IPS DF 6.9 (cell line): ENCODE measurements around the gene PCP2.

Experiments
- DNase-seq: peaks from one replicate; pipeline ENCODE4 v3.0.0-alpha.2; 2013; ENCODE audit warnings: low read depth, low spot score
- H3K27ac ChIP-seq: one replicate; pipeline ENCODE4 v1.5.1; 2013; ENCODE audit warnings: low read length, control low read depth
- H3K27me3 ChIP-seq: 2 replicates; pipeline ENCODE4 v1.6.1; 2013; ENCODE audit warnings: mild to moderate bottlenecking, low read length; ENCODE audit not compliant: control insufficient read depth, insufficient read depth
- H3K36me3 ChIP-seq: 2 replicates; pipeline ENCODE4 v1.6.1; 2013; ENCODE audit warnings: low read length; ENCODE audit not compliant: control insufficient read depth, insufficient read depth
- H3K4me1 ChIP-seq: 2 replicates; pipeline ENCODE4 v1.6.1; 2013; ENCODE audit warnings: low read length; ENCODE audit not compliant: control insufficient read depth, insufficient read depth
- H3K4me3 ChIP-seq: 2 replicates; pipeline ENCODE4 v1.5.1; 2013; ENCODE audit warnings: mild to moderate bottlenecking, low read length
- H3K9me3 ChIP-seq: 2 replicates; pipeline ENCODE4 v1.6.1; 2013; ENCODE audit warnings: low read length, inconsistent platforms; ENCODE audit not compliant: control insufficient read depth, insufficient read depth
- WGBS: extraction: QIAGEN DNeasy Blood & Tissue Kit; methylation state at CpG from one replicate; pipeline ENCODE4 v1.1.7; 2013; ENCODE audit warnings: mixed read lengths, missing lambda C conversion rate; ENCODE audit not compliant: insufficient read length, insufficient coverage; 5-methylcytosine and 5-hydroxymethylcytosine counted together

PCP2 gene

DNA sequence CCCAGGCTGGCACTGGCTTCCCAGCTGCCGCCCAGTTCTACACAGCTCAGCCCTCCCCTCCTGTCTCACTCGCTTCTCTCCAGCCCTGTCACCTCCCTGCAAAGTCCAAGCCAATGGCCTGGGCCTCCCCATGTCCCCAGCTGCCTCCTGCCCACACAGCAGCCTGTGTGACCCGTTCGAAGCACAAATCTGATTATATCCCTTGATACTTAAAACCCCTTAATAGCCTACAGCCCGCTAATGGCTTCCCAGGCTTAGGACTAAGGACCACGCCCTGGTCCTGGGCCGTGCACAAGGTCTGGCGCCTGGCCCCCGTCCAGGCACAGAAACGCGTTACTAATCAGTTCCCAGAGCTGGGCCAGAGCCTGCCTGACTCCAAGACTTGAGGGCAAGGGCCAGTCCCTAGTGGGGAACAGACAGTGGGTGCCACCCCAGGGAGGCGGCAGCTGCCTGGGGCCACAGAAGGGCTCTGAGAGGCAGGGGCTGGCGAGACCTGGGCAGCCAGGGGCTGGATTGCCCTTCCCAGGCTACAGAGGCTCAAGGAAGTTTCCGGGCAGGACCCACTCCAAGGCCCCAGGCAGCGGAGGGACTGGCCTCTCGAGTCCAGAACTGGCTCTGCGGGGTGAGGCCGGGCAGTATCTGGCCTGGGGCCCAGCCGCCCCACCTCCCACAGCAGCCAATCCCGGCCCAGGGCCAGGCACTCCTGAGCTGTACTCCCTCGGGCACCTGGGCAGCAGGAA, 14.6 kb downstream of the PCP2 start:
- H3K36me3 ChIP-seq, result peaks cover 49% of the 10 kb centered on the region
- no peaks in the 10 kb centered on the region for H3K9me3 ChIP-seq
- no peaks in the 10 kb centered on the region for H3K27me3 ChIP-seq
- WGBS, result no CpG with 5 or more reads among the region's 21 CpGs
- no peak overlapping the region for H3K4me3 ChIP-seq
- no peak for DNase-seq
- H3K27ac ChIP-seq, result no peak overlapping the region
- H3K4me1 ChIP-seq, result no peaks in the 10 kb centered on the region

DNA sequence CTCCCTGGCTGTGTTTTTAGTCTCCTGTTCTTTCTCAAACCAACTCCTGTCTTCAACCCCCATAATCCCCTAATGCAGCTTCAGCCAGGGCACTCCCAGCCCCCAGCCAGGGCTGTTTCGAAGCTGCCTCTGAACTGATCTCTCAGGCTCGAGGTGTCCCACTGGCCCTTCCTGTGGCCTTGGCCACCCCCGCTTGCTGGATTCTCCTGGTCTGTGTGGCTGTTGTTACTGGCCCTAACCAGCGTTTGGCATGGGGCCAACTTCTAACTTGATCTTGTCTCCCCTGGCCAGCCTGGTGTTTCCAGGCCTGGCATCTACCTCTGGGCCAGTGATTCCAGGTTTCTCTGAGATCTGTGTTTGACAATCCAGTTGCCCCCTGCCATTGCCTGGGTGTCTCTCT, 15.2 kb downstream of the PCP2 start:
- WGBS, result no CpG with 5 or more reads among the region's 4 CpGs
- Histone ChIP-seq H3K4me1 (no peaks in the 10 kb centered on the region), H3K36me3 (peaks cover 45% of the 10 kb centered on the region)

DNA sequence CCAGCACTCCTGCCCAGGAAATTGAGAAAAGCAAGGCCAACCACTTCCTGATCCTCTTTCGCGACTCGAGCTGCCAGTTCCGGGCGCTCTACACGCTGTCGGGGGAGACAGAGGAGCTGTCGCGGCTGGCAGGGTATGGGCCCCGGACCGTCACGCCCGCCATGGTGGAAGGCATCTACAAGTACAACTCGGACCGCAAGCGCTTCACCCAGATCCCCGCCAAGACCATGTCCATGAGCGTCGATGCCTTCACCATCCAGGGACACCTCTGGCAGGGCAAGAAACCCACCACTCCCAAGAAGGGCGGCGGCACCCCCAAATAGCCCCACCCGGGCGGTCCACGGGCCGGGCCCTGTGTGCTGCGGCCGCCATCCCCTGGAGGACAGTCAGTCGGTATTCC, 15.8 kb downstream of the PCP2 start:
- Histone ChIP-seq H3K27ac (no peak overlapping the region), H3K4me1 (no peaks in the 10 kb centered on the region), H3K9me3 (no peaks in the 10 kb centered on the region), H3K27me3 (no peaks in the 10 kb centered on the region), H3K36me3 (peaks cover 43% of the 10 kb centered on the region), H3K4me3 (no peak overlapping the region)
- no peak for DNase-seq
- WGBS, result no CpG with 5 or more reads among the region's 28 CpGs

More for the DNA sequence above, 15.2 kb downstream of the PCP2 start:
- no peak overlapping the region for H3K27ac ChIP-seq
- DNase-seq, result no peak
- no peaks in the 10 kb centered on the region for H3K27me3 ChIP-seq
- H3K4me3 ChIP-seq, result no peak overlapping the region
- H3K9me3 ChIP-seq, result no peaks in the 10 kb centered on the region

DNA sequence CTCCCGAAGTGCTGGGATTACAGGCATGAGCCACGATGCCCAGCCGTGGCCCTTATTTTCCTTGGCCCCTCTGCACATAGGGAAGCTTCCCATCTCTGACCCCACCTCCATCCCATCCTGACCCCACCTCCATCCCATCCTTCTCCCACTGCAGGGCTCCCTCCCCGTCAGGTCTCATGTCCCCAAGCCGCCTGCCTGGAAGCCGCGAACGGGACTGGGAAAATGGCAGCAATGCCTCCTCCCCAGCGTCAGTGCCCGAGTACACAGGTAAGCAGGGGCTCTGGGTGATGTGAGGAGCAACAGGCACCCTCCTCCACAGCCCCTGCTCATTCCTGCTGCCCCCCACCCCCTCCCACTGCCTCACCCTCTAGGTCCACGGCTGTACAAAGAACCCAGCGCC, 16.3 kb downstream of the PCP2 start:
- no peak for DNase-seq
- Histone ChIP-seq H3K27me3 (no peaks in the 10 kb centered on the region), H3K9me3 (no peaks in the 10 kb centered on the region), H3K4me3 (no peak overlapping the region), H3K4me1 (no peaks in the 10 kb centered on the region), H3K36me3 (peaks cover 43% of the 10 kb centered on the region), H3K27ac (no peak overlapping the region)
- no CpG with 5 or more reads among the region's 12 CpGs for WGBS

DNA sequence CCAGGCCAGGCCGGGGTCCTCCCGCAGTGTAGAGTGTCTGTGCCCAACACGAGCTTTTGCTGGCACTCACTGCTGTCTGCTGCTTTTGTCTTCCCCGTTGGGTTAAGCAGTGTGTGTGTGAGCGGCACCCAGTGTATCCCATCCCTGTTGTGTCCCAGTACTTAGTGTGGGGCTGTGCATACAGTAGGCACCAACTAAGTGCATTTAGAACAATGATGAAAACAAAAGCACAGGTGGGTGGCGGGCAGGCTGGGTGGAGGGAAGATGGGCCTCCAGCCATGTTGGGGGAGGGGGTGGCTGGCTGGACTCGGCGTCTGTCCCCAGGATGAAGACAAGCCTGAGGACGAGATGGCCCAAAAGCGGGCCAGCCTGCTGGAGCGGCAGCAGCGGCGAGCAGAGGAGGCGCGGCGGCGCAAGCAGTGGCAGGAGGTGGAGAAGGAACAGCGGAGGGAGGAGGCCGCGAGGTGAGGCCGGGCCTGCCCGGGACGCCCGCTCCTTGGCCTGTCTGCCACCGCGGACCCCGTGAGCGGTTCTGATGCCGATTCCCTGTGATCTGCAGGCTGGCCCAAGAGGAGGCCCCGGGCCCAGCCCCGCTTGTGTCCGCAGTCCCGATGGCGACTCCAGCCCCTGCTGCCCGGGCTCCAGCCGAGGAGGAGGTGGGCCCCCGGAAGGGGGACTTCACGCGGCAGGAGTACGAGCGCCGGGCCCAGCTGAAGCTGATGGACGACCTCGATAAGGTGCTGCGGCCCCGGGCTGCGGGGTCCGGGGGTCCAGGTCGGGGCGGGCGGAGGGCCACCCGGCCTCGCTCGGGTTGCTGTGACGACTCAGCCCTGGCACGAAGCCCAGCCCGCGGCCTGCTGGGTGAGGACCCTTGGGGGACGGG, 18.4 kb downstream of the PCP2 start:
- DNase-seq, result no peak
- Histone ChIP-seq H3K27ac (no peak overlapping the region), H3K4me1 (no peaks in the 10 kb centered on the region), H3K4me3 (no peak overlapping the region), H3K27me3 (no peaks in the 10 kb centered on the region), H3K36me3 (peaks cover 43% of the 10 kb centered on the region), H3K9me3 (no peaks in the 10 kb centered on the region)
- WGBS, result no CpG with 5 or more reads among the region's 59 CpGs

DNA sequence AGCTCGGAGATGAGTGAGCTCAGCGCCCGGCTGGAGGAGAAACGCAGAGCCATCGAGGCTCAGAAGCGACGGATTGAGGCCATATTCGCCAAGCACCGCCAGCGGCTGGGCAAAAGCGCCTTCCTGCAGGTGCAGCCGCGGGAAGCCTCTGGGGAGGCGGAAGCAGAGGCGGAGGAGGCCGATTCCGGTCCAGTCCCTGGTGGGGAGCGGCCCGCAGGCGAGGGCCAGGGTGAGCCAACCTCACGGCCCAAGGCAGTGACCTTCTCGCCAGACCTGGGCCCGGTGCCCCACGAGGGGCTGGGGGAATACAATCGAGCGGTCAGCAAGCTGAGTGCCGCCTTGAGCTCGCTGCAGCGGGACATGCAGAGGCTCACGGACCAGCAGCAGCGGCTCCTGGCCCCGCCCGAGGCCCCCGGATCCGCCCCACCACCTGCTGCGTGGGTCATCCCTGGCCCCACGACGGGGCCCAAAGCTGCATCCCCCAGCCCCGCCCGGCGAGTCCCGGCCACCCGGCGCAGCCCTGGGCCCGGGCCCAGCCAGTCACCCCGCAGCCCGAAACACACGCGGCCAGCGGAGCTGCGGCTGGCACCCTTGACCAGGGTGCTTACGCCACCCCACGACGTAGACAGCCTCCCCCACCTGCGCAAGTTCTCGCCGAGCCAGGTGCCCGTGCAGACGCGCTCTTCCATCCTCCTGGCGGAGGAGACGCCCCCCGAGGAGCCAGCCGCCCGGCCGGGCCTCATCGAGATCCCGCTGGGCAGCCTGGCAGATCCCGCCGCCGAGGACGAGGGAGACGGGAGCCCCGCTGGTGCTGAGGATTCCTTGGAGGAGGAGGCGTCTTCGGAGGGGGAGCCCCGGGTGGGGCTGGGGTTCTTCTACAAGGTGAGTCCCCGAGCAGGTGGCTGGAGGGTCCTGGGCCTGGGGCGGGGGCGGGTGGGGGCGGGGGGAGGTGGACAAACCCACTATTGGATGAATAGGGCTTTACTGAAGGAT, 20.9 kb downstream of the PCP2 start:
- H3K4me3 ChIP-seq, result no peak overlapping the region
- no peaks in the 10 kb centered on the region for H3K27me3 ChIP-seq
- H3K27ac ChIP-seq, result no peak overlapping the region
- H3K4me1 ChIP-seq, result no peaks in the 10 kb centered on the region
- peaks cover 36% of the 10 kb centered on the region for H3K36me3 ChIP-seq
- WGBS, result no CpG with 5 or more reads among the region's 81 CpGs
- no peaks in the 10 kb centered on the region for H3K9me3 ChIP-seq
- no peak for DNase-seq

DNA sequence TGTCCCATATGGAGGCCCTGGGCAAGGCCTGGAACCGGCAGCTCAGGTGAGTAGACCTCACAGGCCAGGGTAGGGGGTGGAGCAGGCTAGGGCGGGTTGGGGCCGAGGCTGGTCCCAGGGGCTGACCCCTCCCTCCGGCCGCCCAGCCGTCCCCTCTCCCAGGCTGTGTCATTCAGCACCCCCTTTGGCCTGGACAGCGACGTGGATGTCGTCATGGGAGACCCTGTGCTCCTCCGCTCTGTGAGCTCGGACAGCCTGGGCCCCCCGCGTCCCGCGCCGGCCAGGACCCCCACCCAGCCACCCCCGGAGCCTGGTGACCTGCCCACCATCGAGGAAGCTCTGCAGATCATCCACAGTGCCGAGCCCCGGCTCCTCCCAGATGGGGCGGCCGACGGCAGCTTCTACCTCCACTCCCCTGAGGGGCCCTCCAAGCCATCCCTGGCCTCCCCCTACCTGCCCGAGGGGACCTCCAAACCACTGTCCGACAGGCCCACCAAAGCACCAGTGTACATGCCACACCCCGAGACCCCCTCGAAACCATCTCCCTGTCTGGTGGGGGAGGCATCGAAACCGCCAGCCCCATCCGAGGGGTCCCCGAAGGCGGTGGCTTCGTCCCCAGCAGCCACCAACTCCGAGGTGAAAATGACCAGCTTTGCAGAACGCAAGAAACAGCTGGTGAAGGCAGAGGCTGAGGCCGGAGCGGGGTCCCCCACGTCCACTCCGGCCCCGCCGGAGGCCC, 21.8 kb downstream of the PCP2 start:
- Histone ChIP-seq H3K27me3 (no peaks in the 10 kb centered on the region), H3K4me3 (no peak overlapping the region), H3K4me1 (no peaks in the 10 kb centered on the region), H3K27ac (no peak overlapping the region), H3K36me3 (peaks cover 32% of the 10 kb centered on the region), H3K9me3 (no peaks in the 10 kb centered on the region)
- DNase-seq, result no peak
- WGBS, result no CpG with 5 or more reads among the region's 41 CpGs

DNA sequence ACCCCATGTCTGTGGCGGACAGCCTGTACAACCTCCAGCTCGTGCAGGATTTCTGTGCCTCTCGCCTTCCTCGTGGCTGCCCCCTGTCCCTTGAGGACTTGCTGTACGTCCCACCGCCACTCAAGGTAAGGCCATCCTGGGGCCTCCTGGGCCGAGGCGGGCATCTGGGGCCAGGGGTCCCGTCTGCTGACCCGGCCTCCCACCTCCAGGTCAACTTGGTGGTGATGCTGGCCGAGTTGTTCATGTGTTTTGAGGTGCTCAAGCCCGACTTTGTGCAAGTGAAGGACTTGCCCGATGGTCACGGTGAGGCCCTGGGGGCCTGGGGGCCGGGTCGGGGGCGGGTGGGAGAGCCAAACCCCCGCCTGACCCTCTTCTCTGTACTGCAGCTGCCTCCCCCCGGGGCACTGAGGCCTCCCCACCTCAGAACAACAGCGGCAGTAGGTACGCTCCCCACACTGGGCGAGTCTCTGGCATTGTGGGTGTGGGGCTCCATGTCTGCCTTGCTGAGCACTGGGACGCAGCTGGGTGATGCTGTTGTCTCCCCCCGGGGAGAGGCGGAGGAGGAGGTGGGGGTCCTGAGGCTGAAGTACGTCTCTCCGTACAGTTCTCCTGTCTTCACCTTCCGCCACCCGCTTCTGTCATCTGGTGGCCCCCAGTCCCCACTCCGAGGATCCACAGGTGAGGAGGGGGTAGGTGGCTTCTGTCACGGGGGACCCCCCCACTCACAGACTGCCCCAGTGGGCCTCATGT, 22.9 kb downstream of the PCP2 start:
- no peak for DNase-seq
- H3K4me3 ChIP-seq, result no peak overlapping the region
- no peaks in the 10 kb centered on the region for H3K4me1 ChIP-seq
- peaks cover 28% of the 10 kb centered on the region for H3K36me3 ChIP-seq
- WGBS, result no CpG with 5 or more reads among the region's 31 CpGs
- no peaks in the 10 kb centered on the region for H3K9me3 ChIP-seq
- no peak overlapping the region for H3K27ac ChIP-seq
- H3K27me3 ChIP-seq, result no peaks in the 10 kb centered on the region

DNA sequence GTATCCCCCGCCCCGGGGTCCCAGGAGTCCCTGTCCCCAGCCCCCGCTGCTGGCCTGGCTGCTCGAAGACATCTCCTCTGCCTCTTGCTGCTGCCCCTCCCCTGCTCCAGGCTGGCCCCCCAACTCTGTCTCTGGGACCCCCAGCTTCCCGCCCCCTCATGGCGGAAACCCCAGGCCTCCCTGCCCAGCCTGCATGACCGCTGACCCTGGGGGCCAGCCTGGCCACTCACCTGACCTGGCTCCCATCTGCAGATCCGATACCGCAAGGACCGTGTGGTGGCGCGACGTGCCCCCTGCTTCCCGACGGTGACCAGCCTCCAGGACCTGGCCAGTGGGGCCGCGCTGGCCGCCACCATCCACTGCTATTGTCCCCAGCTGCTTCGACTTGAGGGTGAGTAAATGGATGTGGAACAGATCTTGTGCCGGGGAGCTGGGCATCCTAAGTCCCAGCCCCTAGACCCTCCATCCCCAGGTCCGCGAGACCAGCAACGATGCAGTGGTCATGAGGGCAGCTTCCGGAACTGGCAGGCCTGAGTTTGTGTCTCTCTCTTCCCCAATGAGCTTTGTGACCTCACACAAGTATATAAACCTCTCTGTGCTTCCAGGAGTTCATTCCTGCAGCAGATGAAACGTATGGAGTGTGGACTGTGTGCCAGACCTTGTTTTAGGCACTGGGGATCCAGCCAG, 25.5 kb downstream of the PCP2 start:
- no peaks in the 10 kb centered on the region for H3K4me1 ChIP-seq
- H3K27me3 ChIP-seq, result no peaks in the 10 kb centered on the region
- peaks cover 28% of the 10 kb centered on the region for H3K36me3 ChIP-seq
- no peak overlapping the region for H3K27ac ChIP-seq
- H3K4me3 ChIP-seq, result no peak overlapping the region
- no peaks in the 10 kb centered on the region for H3K9me3 ChIP-seq
- DNase-seq, result no peak
- WGBS, result no CpG with 5 or more reads among the region's 25 CpGs
